Loucy (cell line): Measurements from ENCODE around the gene ZBTB8A.

Source experiments
- H2AFZ ChIP-seq: fragments of 200-600 bp; sonication (generic); 2 replicates; pipeline ENCODE4 v1.6.0; 2016; ENCODE audit warnings: antibody characterized with exemption, mild to moderate bottlenecking, low read length, moderate library complexity
- H3F3A ChIP-seq: fragments of 200-600 bp; 2 replicates; pipeline ENCODE4 v1.6.0; 2016; ENCODE audit warnings: antibody characterized with exemption, low read depth, mild to moderate bottlenecking
- H3K27me3 ChIP-seq: fragments of 200-600 bp; sonication (generic); 2 replicates; pipeline ENCODE4 v1.6.1; 2014; ENCODE audit warnings: low read length, mild to moderate bottlenecking; ENCODE audit not compliant: insufficient read depth, poor library complexity, severe bottlenecking
- H3K36me3 ChIP-seq: fragments of 200-600 bp; sonication (generic); 2 replicates; pipeline ENCODE4 v1.6.1; 2016; ENCODE audit warnings: low read length; ENCODE audit not compliant: insufficient read depth
- H3K4me1 ChIP-seq: fragments of 200-600 bp; sonication (generic); 2 replicates; pipeline ENCODE4 v1.5.1; 2014; ENCODE audit warnings: low read length, mild to moderate bottlenecking; ENCODE audit not compliant: insufficient read depth, poor library complexity, severe bottlenecking
- H3K4me2 ChIP-seq: fragments of 200-600 bp; sonication (generic); 2 replicates; pipeline ENCODE4 v1.6.0; 2014; ENCODE audit warnings: antibody characterized with exemption, low read length, low read depth, mild to moderate bottlenecking; ENCODE audit not compliant: poor library complexity, severe bottlenecking
- H3K4me3 ChIP-seq: fragments of 200-600 bp; sonication (generic); 2 replicates; pipeline ENCODE4 v1.5.1; 2014; ENCODE audit warnings: low read length, mild to moderate bottlenecking, mixed read lengths; ENCODE audit not compliant: poor library complexity, severe bottlenecking
- H3K79me2 ChIP-seq: fragments of 200-600 bp; sonication (generic); 2 replicates; pipeline ENCODE4 v1.6.1; 2014; ENCODE audit warnings: low read length; ENCODE audit not compliant: insufficient read depth
- H3K9ac ChIP-seq: fragments of 200-600 bp; sonication (generic); 2 replicates; pipeline ENCODE4 v1.6.0; 2014; ENCODE audit warnings: mild to moderate bottlenecking, low read depth, low read length, moderate library complexity; ENCODE audit not compliant: poor library complexity, severe bottlenecking
- H3K9me2 ChIP-seq: fragments of 200-600 bp; sonication (generic); replicated peaks from 2 replicates; pipeline ENCODE4 v1.6.1; 2016; ENCODE audit warnings: low read depth, low read length, mixed read lengths
- H3K9me3 ChIP-seq: fragments of 200-600 bp; sonication (generic); 2 replicates; pipeline ENCODE4 v1.6.1; 2014; ENCODE audit warnings: mild to moderate bottlenecking, antibody characterized with exemption, low read length, low read depth; ENCODE audit not compliant: insufficient read depth
- H4K20me1 ChIP-seq: fragments of 200-600 bp; sonication (generic); 2 replicates; pipeline ENCODE4 v1.6.0; 2014; ENCODE audit warnings: antibody characterized with exemption, low read length, mild to moderate bottlenecking; ENCODE audit not compliant: insufficient read depth, poor library complexity, severe bottlenecking
- CTCF ChIP-seq: fragments of 200-600 bp; sonication (generic); conservative IDR thresholded peaks from 2 replicates; pipeline ENCODE4 v1.5.1; 2014; ENCODE audit warnings: mild to moderate bottlenecking, antibody characterized with exemption, low read length
- EZH2phosphoT487 ChIP-seq: fragments of 200-600 bp; IDR thresholded peaks from 2 replicates; pipeline ENCODE4 v1.6.1; 2018; ENCODE audit warnings: antibody characterized with exemption, mild to moderate bottlenecking, moderate library complexity, borderline replicate concordance

The ZBTB8A gene

GRCh38 chr1:32539584-32540571, 651 bp downstream of the ZBTB8A start:
- Histone ChIP-seq H3K4me2 (peak overlapping the region; percentile 96), H3K4me1 (peaks cover 53% of the 10 kb centered on the region), H2AFZ (peak overlapping the region; percentile 90), H3K4me3 (peak overlapping the region; percentile 100), H3K79me2 (peaks cover 49% of the 10 kb centered on the region), H3K9me3 (no peaks in the 10 kb centered on the region), H3K9me2 (no peaks in the 10 kb centered on the region), H3F3A (0 out of 2 replicates have a peak, but pooled peaks cover 3% of the 10 kb centered on the region), H3K27me3 (no peaks in the 10 kb centered on the region), H3K9ac (peak overlapping the region; percentile 90), H3K36me3 (no peaks in the 10 kb centered on the region), H4K20me1 (no peaks in the 10 kb centered on the region)
- TF ChIP-seq EZH2phosphoT487: no peak
- no peak for TF ChIP-seq CTCF

- Histone ChIP-seq H3F3A (0 out of 2 replicates have a peak, but pooled peaks cover 3% of the 10 kb centered on the region), H3K79me2 (peaks cover 54% of the 10 kb centered on the region), H3K27me3 (no peaks in the 10 kb centered on the region), H3K4me1 (peaks cover 51% of the 10 kb centered on the region), H3K9me3 (no peaks in the 10 kb centered on the region), H3K4me2 (peak overlapping the region; percentile 96), H4K20me1 (no peaks in the 10 kb centered on the region), H3K9ac (peak overlapping the region; percentile 90), H3K9me2 (no peaks in the 10 kb centered on the region), H3K36me3 (no peaks in the 10 kb centered on the region), H2AFZ (peak overlapping the region; percentile 90), H3K4me3 (peak overlapping the region; percentile 100)
- TF ChIP-seq CTCF (peak; percentile 28), EZH2phosphoT487 (no peak)
These were observed 1.4 kb downstream of the ZBTB8A start for GRCh38 chr1:32540605-32541004.

GRCh38 chr1:32541064-32541566, 1.9 kb downstream of the ZBTB8A start:
- H3K79me2 ChIP-seq: peaks cover 59% of the 10 kb centered on the region
- no peaks in the 10 kb centered on the region for H3K27me3 ChIP-seq
- peak overlapping the region; percentile 90 for H3K9ac ChIP-seq
- H3K36me3 ChIP-seq: no peaks in the 10 kb centered on the region
- TF ChIP-seq CTCF (no peak; the same call in 1 of the 2 replicates), EZH2phosphoT487 (no peak)
- no peak overlapping the region for H2AFZ ChIP-seq
- H3K4me1 ChIP-seq: peaks cover 50% of the 10 kb centered on the region
- 0 out of 2 replicates have a peak, but pooled peaks cover 3% of the 10 kb centered on the region for H3F3A ChIP-seq
- H3K4me2 ChIP-seq: peak overlapping the region; percentile 96
- H4K20me1 ChIP-seq: no peaks in the 10 kb centered on the region
- no peaks in the 10 kb centered on the region for H3K9me2 ChIP-seq
- peak overlapping the region; percentile 100 for H3K4me3 ChIP-seq
- no peaks in the 10 kb centered on the region for H3K9me3 ChIP-seq
